CD4-positive, alpha-beta T cell (primary cell): ENCODE measurements around the gene SPATA12. TPM values are rescaled to one million over a fixed set of nuclear protein-coding genes. Genes with fewer than 3 reads are reported as not detected.

ENCODE experiments used
- ATAC-seq: fragments of 200-7000 bp; cut with Tn5 transposase; one replicate; pipeline ENCODE4 v1.10.0; 2022; ENCODE audit warnings: mild to moderate bottlenecking; ENCODE audit not compliant: poor library complexity
- CTCF ChIA-PET: fragments of 350-600 bp; sonication (Branson Sonifier 250); formaldehyde crosslinking; loops from one replicate; lab custom pipeline; 2021; ENCODE audit warnings: antibody characterized with exemption, inconsistent platforms; lab: Charles Lee
- POLR2A ChIA-PET: fragments of 350-600 bp; sonication (Branson Sonifier 250); formaldehyde crosslinking; loops from one replicate; lab custom pipeline; 2021; ENCODE audit warnings: antibody characterized with exemption, inconsistent platforms; lab: Charles Lee
- DNase-seq, 14 experiments: peaks; one replicate each; pipeline ENCODE4 v3.0.0-alpha.2; 2013 to 2020; ENCODE audit warnings: mixed read lengths in 2 of 14
- H3K27ac ChIP-seq, 2 donors: one replicate each; pipeline versions ENCODE4 v1.5.1 to v1.7.0; 2013; ENCODE audit warnings: low read length in 2 of 2, low read depth in 1 of 2, mild to moderate bottlenecking in 1 of 2
- H3K27me3 ChIP-seq, 2 experiments: 1 replicate in 1 of 2; 2 replicates in 1 of 2; pipeline versions ENCODE4 v1.6.1 to v1.7.0; 2013; ENCODE audit warnings: low read length in 2 of 2, control low read depth in 1 of 2, mild to moderate bottlenecking in 1 of 2, moderate library complexity in 1 of 2; ENCODE audit not compliant: insufficient read depth in 2 of 2, control insufficient read depth in 1 of 2
- H3K36me3 ChIP-seq: one replicate; pipeline ENCODE4 v1.6.1; 2013; ENCODE audit warnings: low read length, control low read depth; ENCODE audit not compliant: insufficient read depth
- H3K4me1 ChIP-seq: one replicate; pipeline ENCODE4 v1.6.1; 2013; ENCODE audit warnings: low read length, control low read depth; ENCODE audit not compliant: insufficient read depth
- H3K4me3 ChIP-seq: one replicate; pipeline ENCODE4 v1.5.1; 2013; ENCODE audit warnings: mild to moderate bottlenecking, low read length, moderate library complexity
- H3K9me3 ChIP-seq, 2 experiments: 1 replicate in 1 of 2; 2 replicates in 1 of 2; pipeline versions ENCODE4 v1.6.1 to v1.7.0; 2013; ENCODE audit warnings: low read length in 2 of 2, mild to moderate bottlenecking in 2 of 2, control low read depth in 1 of 2, moderate library complexity in 1 of 2; ENCODE audit not compliant: control insufficient read depth in 1 of 2, insufficient read depth in 1 of 2
- H3K27ac Mint-ChIP-seq: one replicate; pipeline ENCODE4 v1.8.0; 2020; ENCODE audit warnings: mixed read lengths
- H3K27me3 Mint-ChIP-seq: one replicate; pipeline ENCODE4 v1.8.0; 2021; ENCODE audit warnings: mixed read lengths
- H3K36me3 Mint-ChIP-seq: one replicate; pipeline ENCODE4 v1.8.0; 2021; ENCODE audit warnings: low read depth, mixed read lengths
- H3K4me1 Mint-ChIP-seq: one replicate; pipeline ENCODE4 v1.8.0; 2021; ENCODE audit warnings: low read depth, mixed read lengths
- H3K4me3 Mint-ChIP-seq: one replicate; pipeline ENCODE4 v1.8.0; 2020; ENCODE audit warnings: mild to moderate bottlenecking, mixed read lengths
- H3K9me3 Mint-ChIP-seq: one replicate; pipeline ENCODE4 v1.8.0; 2020; ENCODE audit warnings: mixed read lengths
- CTCF ChIP-seq: fragments of 200-600 bp; IDR thresholded peaks from one replicate; pipeline ENCODE4 v1.8.0; 2022; ENCODE audit warnings: antibody characterized with exemption, mild to moderate bottlenecking
- intact Hi-C, 2 experiments: fragments of 100-400 bp; cut with DNase I in 1 of 2; cut with micrococcal nuclease in 1 of 2; formaldehyde crosslinking; loops; one replicate each; pipeline versions ENCODE4 v1.15.1 to v1.9.0; 2023 to 2025; cut with DNase I, micrococcal nuclease
- total RNA-seq, 174 experiments: library from RNA in 2 of 174; stranded (reverse) in 2 of 174; gene quantifications; one replicate each; pipeline ENCODE4 v1.2.3 and lab custom pipeline; 2021 to 2026

Gene SPATA12
- total RNA-seq, 2 experiments from 2014 or later, result not detected

- ATAC-seq, result no peak
- CTCF ChIA-PET, result no interaction called here
- H3K9me3 Mint-ChIP-seq, result no peaks in the 10 kb centered on the region
- POLR2A ChIA-PET, result no interaction called here
- no peak for TF ChIP-seq CTCF
- H3K36me3 Mint-ChIP-seq, result no peaks in the 10 kb centered on the region
- no peak overlapping the region for H3K4me3 Mint-ChIP-seq
- Histone ChIP-seq H3K36me3 (no peaks in the 10 kb centered on the region), H3K27ac (no peak overlapping the region), H3K4me3 (no peak overlapping the region), H3K9me3 (no peaks in the 10 kb centered on the region), H3K27me3 (peaks cover 0 to 3% of the 10 kb centered on the region in 2 experiments), H3K4me1 (no peaks in the 10 kb centered on the region)
- DNase-seq, result no peak
- H3K27me3 Mint-ChIP-seq, result peaks cover 24% of the 10 kb centered on the region
- H3K4me1 Mint-ChIP-seq, result no peaks in the 10 kb centered on the region
- intact Hi-C loops, result no loop called here
- no peak overlapping the region for H3K27ac Mint-ChIP-seq
These were observed 21.8 kb upstream of the SPATA12 start for GRCh38 chr3:57038466-57039164.

GRCh38 chr3:57041674-57042073 lies 18.8 kb upstream of the SPATA12 start:
- CTCF ChIA-PET, result no interaction called here
- no peaks in the 10 kb centered on the region for H3K4me1 Mint-ChIP-seq
- POLR2A ChIA-PET, result no interaction called here

DNA sequence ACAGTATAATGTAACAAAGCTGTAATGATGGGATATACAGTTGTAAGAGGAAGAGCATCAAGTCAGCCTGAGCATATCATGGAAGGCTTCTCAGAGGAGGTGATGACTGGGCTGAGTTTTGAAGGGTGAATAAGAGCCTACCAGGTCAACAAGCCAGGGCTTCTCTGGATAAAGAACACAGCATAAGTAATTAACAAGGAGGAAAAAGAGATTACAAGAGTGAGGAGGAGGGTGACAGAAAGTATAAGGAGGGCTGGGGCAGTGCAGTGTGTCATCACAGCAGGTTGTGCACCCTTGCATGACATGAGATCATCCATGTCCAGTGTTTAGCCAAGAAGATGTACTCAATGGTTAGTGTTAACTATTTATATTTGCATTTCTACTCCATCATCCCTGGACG lies 16.9 kb upstream of the SPATA12 start:
- Histone ChIP-seq H3K27me3 (peaks cover 3% of the 10 kb centered on the region in 2 experiments), H3K36me3 (no peaks in the 10 kb centered on the region), H3K27ac (no peak overlapping the region), H3K4me1 (no peaks in the 10 kb centered on the region), H3K9me3 (no peaks in the 10 kb centered on the region), H3K4me3 (no peak overlapping the region)
- no peaks in the 10 kb centered on the region for H3K4me1 Mint-ChIP-seq
- no peak overlapping the region for H3K4me3 Mint-ChIP-seq
- peaks cover 21% of the 10 kb centered on the region for H3K27me3 Mint-ChIP-seq
- ChIA-PET CTCF (no interaction called here), POLR2A (no interaction called here)
- intact Hi-C loops, result no loop called here
- TF ChIP-seq CTCF, result no peak
- H3K9me3 Mint-ChIP-seq, result no peaks in the 10 kb centered on the region
- H3K27ac Mint-ChIP-seq, result no peak overlapping the region
- DNase-seq, result no peak
- no peak for ATAC-seq
- no peaks in the 10 kb centered on the region for H3K36me3 Mint-ChIP-seq

More at GRCh38 chr3:57041674-57042073, 18.8 kb upstream of the SPATA12 start:
- ATAC-seq (no peak), DNase-seq (no peak)
- Mint-ChIP-seq H3K36me3 (no peaks in the 10 kb centered on the region), H3K9me3 (no peaks in the 10 kb centered on the region), H3K27ac (no peak overlapping the region), H3K27me3 (peaks cover 24% of the 10 kb centered on the region), H3K4me3 (no peak overlapping the region)
- no peak for TF ChIP-seq CTCF
- no peaks in the 10 kb centered on the region for H3K36me3 ChIP-seq
- no peak overlapping the region for H3K27ac ChIP-seq
- no peak overlapping the region for H3K4me3 ChIP-seq
- intact Hi-C loops, result no loop called here
- H3K27me3 ChIP-seq, result peaks cover 3% of the 10 kb centered on the region in 2 experiments
- no peaks in the 10 kb centered on the region for H3K9me3 ChIP-seq
- H3K4me1 ChIP-seq, result no peaks in the 10 kb centered on the region
